ENCODE results near the gene CTNNA2. TPM values are rescaled to one million over a fixed set of nuclear protein-coding genes. Genes with fewer than 3 reads are reported as not detected.

CTNNA2 gene
- total and polyA plus RNA-seq, 9 donors, result 0.32 to 1.4 (median 0.37) TPM; not detected in 3

DNA sequence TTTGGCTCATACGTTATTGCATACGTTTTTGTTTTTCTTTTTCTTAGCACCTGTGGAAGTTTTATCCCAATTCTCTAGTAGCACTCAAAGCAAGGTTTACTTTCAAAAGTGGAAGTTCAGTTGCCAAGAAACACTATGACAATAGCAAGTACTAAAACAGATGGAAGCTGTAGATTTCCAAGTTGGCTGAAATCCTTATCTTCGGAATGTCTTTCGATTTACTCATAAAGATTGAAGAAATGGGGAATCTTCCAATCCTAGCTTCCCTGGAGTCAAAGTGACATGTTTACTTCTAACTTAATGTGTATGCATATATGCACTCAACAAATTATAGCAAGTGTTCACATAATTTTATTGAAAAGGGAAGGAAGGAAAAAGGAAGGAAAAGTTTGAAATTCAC lies 307.4 kb downstream of the CTNNA2 start:
- H3K9me3 ChIP-seq, result no peaks in the 10 kb centered on the region
- intact Hi-C loops (cut with DNase I), result no loop called here
- no peaks in the 10 kb centered on the region for H3K27me3 ChIP-seq
- no peak overlapping the region for H3K27ac ChIP-seq
- TF ChIP-seq EP300 (IDR thresholded peaks at IDR 0.05) (no peak), POLR2A (IDR thresholded peaks at IDR 0.05) (no peak)
- TF ChIP-seq, protein P1, sequence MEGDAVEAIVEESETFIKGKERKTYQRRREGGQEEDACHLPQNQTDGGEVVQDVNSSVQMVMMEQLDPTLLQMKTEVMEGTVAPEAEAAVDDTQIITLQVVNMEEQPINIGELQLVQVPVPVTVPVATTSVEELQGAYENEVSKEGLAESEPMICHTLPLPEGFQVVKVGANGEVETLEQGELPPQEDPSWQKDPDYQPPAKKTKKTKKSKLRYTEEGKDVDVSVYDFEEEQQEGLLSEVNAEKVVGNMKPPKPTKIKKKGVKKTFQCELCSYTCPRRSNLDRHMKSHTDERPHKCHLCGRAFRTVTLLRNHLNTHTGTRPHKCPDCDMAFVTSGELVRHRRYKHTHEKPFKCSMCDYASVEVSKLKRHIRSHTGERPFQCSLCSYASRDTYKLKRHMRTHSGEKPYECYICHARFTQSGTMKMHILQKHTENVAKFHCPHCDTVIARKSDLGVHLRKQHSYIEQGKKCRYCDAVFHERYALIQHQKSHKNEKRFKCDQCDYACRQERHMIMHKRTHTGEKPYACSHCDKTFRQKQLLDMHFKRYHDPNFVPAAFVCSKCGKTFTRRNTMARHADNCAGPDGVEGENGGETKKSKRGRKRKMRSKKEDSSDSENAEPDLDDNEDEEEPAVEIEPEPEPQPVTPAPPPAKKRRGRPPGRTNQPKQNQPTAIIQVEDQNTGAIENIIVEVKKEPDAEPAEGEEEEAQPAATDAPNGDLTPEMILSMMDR (IDR thresholded peaks at IDR 0.05), result no peak
- H3K4me3 ChIP-seq, result no peak overlapping the region
- 53 to 59% (median 58%) methylated on average over 4 of the region's 4 CpGs for WGBS, 3 donors
- no peaks in the 10 kb centered on the region for H3K4me1 ChIP-seq (ENCODE audit: insufficient read depth)
- H3K36me3 ChIP-seq, result no peaks in the 10 kb centered on the region
- DNase-seq, result no peak

DNA sequence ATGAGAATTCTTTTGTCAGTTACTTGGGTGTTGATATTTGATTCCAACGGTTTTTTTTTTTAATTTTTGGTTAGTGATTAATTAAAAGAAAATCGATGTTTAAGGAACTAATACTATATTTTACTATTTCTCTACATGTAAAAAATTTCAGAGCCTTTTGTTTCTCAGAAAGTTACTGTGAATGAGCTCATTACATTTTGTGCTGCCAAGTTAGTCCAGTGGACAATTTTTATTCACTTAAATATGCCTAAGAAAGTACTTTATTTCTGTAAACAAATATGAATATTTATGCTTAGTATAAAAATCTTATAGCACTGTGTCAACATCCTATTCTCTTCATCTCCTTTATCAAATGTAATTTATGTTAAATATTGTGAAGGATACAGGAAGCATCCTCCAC lies 309.3 kb downstream of the CTNNA2 start:
- H3K27me3 ChIP-seq, result no peaks in the 10 kb centered on the region
- H3K27ac ChIP-seq, result no peak overlapping the region
- TF ChIP-seq POLR2A (IDR thresholded peaks at IDR 0.05), result no peak
- TF ChIP-seq EP300 (IDR thresholded peaks at IDR 0.05), result no peak
- TF ChIP-seq, protein P1 (IDR thresholded peaks at IDR 0.05), result no peak
- no peak overlapping the region for H3K4me3 ChIP-seq
- intact Hi-C loops (cut with DNase I), result no loop called here
- no peak for DNase-seq
- 56 to 68% (median 59%) methylated on average over 2 of the region's 2 CpGs for WGBS, 3 donors
- no peaks in the 10 kb centered on the region for H3K36me3 ChIP-seq
- no peaks in the 10 kb centered on the region for H3K4me1 ChIP-seq (ENCODE audit: insufficient read depth)
- H3K9me3 ChIP-seq, result no peaks in the 10 kb centered on the region

DNA sequence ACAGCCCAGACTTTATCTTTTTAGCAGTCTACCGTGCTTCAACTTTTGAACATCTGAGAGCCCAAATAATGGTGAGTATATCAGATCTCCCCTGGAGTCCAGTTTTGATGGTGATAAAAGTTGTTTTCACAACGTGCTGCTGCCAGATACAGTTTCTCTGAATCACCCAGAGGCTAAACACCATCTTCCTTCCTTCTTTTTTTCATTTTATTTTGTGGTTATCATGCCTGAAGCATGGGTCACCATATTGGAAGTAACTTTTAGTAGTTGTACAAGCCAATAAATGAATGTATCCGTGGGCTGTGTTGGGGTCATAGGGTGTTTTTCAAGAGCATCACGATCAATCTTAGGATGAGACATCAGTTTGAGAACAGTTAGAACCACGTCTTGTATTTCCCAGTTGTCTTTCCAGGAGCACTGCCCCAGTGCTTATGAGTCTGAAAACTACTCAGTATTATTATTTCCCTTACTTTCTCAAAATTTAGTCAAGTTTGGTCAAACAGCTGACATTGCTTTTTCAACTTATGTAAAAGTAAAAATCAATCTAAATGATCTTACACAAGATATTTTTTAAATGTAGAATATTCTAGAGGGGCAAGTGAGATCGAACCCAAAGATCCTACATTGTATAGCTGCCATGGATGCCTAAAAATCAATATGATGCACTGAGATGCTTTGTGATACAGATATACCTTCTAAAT lies 311.4 kb downstream of the CTNNA2 start:
- 50 to 69% (median 59%) methylated on average over 6 of the region's 6 CpGs for WGBS, 3 donors
- no peaks in the 10 kb centered on the region for H3K9me3 ChIP-seq

DNA sequence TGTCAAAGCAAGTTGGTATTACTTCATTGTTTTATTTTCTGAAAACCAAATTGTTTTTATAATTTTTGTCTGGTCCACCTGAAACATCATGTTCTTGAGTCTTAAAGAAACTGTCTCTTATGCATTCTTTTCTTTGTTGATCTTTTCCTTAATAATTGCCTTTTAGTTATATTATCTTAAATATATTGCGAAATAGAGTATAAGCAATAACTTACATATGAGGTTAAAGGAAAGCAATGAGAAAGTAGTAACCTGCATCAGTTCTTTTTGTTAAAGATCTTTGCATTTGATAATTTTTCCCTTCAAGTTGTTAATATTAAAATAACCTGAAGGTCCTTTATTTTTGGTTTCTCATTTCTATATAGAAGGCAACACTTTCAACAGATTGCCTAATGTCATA lies 315.0 kb downstream of the CTNNA2 start:
- no peaks in the 10 kb centered on the region for H3K27me3 ChIP-seq
- DNase-seq, result no peak
- WGBS, 3 donors, result 96 to 98% (median 96%) methylated on average over 1 of the region's 1 CpG
- H3K9me3 ChIP-seq, result no peaks in the 10 kb centered on the region
- TF ChIP-seq EP300 (IDR thresholded peaks at IDR 0.05), result no peak
- TF ChIP-seq, protein P1 (IDR thresholded peaks at IDR 0.05), result no peak
- no peak for TF ChIP-seq POLR2A (IDR thresholded peaks at IDR 0.05)
- H3K36me3 ChIP-seq, result no peaks in the 10 kb centered on the region
- H3K4me1 ChIP-seq (ENCODE audit: insufficient read depth), result no peaks in the 10 kb centered on the region
- no peak overlapping the region for H3K4me3 ChIP-seq
- intact Hi-C loops (cut with DNase I), result no loop called here
- H3K27ac ChIP-seq, result no peak overlapping the region

More for the DNA sequence above, 311.4 kb downstream of the CTNNA2 start:
- intact Hi-C loops (cut with DNase I), result no loop called here
- DNase-seq, result no peak
- H3K27ac ChIP-seq, result no peak overlapping the region
- no peak overlapping the region for H3K4me3 ChIP-seq
- H3K4me1 ChIP-seq (ENCODE audit: insufficient read depth), result no peaks in the 10 kb centered on the region
- H3K36me3 ChIP-seq, result no peaks in the 10 kb centered on the region
- no peaks in the 10 kb centered on the region for H3K27me3 ChIP-seq
- TF ChIP-seq, protein P1 (IDR thresholded peaks at IDR 0.05), result no peak
